ENCODE results near the gene ISL1.

The ISL1 gene

DNA sequence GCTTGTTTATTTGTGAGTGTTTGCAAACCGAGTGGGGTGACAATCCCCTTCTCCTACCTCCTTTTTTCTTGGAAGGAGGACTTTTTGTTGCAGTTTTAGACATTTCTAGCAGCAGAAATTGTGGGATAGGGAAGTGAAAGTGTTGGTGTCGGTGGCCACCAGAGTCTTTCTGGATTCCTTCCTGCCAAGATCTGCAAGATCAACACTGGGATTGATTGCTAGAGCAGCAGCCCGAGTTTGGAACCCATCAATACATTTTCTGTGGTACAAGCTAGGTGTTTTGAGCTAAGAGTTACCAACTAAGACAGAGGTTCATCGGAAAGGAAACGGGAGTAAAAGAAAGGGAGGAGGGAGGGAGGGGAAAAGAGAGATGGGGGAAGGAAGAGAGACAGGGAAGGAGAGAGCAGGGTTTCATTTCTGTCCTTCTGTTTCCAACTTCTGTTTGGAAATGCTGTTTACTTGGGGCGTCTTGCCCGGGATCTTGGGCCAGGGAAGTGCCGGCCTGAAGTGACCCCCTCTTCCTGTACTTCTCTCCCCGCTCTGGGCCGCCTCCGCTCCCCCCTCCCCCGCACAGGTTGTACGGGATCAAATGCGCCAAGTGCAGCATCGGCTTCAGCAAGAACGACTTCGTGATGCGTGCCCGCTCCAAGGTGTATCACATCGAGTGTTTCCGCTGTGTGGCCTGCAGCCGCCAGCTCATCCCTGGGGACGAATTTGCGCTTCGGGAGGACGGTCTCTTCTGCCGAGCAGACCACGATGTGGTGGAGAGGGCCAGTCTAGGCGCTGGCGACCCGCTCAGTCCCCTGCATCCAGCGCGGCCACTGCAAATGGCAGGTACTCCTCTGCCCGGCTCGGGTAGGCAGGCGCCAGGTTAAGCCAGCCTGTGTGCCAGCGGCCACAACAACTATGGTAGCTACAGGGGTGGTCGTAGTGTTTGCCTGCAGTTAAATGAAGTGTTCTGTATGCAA, 4.0 kb downstream of the ISL1 start:
- no peak for DNase-seq (ENCODE audit: low spot score)

DNA sequence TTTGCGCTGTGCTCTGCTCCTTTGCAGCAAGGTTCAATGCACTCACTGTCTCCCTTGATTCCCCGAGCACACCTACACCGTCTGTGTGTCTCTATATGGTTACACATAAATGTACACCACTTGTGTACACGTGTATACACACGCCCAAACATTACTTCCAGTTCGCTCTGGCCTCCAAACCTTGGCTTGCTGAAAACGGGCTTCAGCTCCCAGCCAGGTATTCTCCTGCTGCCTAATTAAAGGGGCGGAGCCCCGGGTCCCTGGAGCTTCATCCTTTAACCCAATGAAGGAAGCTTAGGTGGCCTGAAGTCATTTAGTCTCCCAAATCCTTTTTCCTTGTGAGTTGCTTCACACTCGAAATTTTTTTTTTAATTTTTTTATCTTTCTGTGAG, 4.6 kb downstream of the ISL1 start:
- DNase-seq (ENCODE audit: low spot score) = no peak

DNA sequence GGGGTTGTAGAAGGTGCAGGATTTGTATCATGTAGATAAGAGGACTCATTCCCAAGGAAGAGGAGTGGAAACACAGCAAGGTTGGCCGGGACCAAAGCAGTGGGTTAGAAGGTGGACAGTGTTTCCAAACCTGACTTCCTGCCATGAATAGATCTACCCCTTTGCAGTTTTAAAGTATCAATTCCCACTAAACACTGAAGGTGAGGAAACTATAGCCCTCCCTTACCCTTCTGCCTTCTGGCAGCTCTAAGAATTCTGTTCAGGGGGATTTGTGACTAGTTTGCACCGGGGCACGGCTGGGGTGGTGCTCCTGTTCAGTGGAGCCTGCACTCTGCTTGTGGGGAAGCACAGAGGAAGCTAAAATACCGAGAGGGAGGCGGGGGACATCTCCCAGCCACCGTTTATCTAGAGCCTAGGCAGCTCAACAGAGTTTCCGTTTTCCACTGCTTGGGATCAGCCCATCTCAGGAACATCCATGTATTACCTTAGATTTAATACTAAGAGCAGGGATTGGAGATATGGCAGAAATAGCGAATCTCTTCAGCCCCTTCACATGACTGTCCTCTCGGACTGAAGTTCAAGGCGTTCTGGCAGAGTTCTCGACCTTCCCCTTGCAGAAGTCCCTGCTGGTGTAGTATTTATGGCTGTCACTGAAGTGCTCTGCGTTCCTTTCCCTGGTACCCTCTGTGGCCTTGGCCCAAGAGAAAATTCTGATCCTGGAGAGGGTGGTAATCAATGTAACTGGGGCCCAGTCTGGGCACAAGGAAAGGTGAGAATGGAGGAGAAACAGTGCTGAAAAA, 5.4 kb downstream of the ISL1 start:
- DNase-seq (ENCODE audit: low spot score) = no peak

DNA sequence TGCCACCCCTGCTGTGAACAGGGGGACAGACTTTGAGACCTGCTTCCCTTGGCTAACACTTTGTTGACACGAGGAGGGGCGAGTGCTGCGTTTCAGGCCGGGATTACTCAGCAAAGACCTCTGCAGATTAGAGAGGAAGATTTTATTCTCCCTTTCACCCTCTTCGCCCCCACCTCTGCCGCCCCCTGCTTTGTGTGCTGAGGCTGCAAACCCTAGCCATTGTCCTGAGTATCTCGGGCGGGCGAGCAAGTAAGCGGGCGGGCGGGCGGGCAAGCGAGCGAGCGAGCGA, 6.0 kb downstream of the ISL1 start:
- DNase-seq (ENCODE audit: low spot score) = no peak

- no peak for DNase-seq (ENCODE audit: low spot score)
Measured at GRCh38 chr5:51389577-51390463, 6.6 kb downstream of the ISL1 start.

- DNase-seq (ENCODE audit: low spot score) = no peak
Measured at GRCh38 chr5:51391175-51391574, 7.9 kb downstream of the ISL1 start.

- DNase-seq (ENCODE audit: low spot score) = no peak
Measured at GRCh38 chr5:51392689-51393199, 9.5 kb downstream of the ISL1 start.

DNA sequence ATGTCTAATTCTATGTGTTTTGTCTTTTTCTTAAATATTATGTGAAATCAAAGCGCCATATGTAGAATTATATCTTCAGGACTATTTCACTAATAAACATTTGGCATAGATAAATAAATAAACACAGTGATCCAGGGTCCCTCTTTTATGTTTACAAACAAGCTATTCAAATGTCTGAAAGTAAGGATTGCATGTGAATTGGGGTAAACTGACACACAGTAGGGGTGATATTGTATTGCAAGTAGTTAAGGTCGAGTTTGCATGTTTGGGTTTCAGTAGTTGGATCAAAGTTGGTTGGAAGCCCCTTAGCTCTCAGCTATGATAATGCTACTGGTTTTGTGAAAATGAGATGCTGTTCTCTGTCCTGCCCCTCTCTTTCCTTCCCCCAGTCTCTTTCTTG, 11.4 kb downstream of the ISL1 start:
- DNase-seq (ENCODE audit: low spot score) = no peak

GRCh38 chr5:51395245-51395644, 12.0 kb downstream of the ISL1 start:
- DNase-seq (ENCODE audit: low spot score) = no peak

DNA sequence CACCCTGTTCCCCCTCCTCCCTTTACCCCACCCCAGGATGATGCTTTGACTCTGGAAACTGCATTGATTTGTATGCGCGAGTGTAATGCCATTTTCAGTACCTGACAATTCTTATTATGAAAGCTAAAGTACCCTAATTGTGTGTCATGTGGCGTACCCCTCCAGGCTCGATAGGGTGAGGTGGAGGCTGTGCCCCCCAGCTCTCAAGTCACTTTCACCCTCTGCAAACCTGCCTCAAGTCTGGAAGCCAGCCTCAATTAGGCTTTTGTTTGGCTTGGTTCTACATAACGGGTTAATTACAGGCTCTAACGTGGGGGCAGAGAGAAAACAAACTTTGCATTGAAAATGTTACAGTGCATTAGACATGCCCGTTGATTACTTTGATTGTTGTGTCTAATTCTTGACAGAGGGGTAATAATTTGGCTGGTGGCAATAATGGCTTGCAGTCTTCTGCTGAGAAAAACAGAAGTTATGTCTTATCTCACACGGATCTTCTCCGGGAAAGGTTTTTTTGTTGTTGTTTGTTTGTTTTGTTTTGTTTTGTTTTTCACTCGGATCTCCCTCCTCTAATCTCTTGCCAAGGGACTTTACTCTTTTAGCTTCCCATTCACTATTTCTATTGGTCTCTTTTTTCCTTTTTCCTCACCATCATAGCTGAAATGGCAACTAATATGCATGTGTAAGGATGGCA, 12.6 kb downstream of the ISL1 start:
- no peak for DNase-seq (ENCODE audit: low spot score)

DNA sequence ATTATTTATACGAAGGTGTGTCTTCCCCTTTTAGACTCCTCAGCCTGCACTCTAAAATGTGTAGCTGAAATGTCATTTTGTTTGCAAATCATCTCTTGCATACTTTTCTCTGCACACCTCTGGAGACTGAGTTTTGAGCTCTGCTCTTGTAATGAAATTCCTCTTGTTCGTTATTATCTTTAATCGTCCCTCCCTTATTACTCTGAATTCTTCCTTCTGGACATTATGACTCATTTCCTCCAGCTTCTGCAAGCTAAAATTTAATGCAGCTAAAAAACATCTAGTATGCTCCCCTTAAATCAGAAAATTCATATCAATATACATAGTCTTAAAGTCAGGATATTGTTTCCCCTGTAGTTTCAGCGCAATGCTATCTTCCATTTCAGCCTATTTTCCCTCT, 13.5 kb downstream of the ISL1 start:
- no peak for DNase-seq (ENCODE audit: low spot score)

DNA sequence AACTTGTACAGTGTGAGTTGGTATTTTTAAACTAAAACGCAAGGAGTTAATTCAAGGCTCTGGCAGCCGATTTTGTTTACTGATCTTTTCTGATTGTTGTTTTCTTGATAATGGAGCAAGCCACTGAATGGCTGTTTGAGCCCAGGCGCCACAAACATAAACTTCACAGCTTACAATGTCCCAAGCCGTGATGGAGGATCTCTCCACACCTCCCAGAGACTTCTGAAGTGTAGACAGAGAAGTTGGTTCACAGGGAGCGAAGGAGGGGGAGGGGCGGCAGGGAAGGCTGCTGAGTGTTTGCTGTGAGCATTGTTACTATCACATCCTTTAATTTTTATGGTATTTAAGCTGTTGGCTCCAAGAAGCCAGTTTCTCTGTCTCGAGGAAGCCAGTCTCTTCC, 14.7 kb downstream of the ISL1 start:
- no peak for DNase-seq (ENCODE audit: low spot score)

DNA sequence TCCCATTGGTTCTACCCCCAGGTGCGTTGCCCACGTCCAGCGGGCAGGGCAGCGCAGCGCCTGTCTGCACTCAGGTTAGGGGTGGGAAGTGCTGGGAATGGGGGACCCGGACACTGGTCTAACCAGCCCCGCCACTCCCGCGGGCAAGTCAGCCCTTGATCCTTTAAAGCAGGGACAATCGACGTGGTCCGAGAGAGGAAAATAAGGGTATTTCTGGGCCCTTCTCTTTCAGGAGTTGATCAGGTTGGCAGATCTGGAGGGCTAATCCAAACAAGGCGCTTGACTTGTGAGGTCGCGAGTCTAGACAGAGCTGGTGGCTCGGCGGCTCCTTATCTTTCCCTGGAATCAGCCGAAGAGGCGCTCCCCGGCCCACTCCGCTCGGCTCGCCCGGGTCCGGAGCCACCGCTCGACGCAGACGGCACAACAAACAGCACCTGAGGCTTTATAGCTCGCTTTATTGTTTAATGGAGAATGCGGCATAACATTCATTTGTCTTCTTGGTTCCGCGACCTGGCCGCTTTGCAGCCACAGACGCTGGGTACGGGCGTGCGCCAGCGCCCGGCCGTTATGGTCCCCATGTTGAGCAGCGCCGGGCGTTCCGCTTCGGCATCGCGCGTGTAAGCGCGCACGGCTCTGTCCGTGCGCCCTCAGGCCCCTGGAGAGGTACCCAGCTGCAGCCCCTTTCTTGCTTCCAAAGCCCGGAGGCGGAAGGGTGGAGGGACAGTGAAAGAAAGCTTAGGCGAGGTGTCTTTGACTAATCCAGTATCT, 15.8 kb downstream of the ISL1 start:
- DNase-seq (ENCODE audit: low spot score) = no peak

- DNase-seq (ENCODE audit: low spot score) = no peak
Measured at GRCh38 chr5:51399643-51400006, 16.4 kb downstream of the ISL1 start.

DNA sequence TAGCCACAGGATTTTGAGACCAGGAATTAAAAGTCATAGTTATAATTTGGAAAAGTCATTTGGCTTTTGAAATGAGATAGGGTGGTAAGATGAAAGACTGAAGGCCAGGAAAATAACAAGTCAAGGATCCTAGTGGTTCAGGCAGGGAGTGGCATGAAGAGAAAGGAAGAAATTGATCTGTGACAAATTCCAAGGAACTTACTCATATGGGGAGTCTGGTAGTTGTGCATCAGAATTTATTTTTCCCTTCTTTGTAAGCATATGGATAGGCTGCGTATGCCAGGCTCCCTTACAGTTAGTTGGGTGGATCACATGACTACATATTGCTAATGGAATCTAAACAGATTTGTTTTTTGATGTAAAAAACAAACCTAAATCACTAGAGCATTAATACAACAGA, 21.0 kb downstream of the ISL1 start:
- DNase-seq (ENCODE audit: low spot score) = no peak

DNA sequence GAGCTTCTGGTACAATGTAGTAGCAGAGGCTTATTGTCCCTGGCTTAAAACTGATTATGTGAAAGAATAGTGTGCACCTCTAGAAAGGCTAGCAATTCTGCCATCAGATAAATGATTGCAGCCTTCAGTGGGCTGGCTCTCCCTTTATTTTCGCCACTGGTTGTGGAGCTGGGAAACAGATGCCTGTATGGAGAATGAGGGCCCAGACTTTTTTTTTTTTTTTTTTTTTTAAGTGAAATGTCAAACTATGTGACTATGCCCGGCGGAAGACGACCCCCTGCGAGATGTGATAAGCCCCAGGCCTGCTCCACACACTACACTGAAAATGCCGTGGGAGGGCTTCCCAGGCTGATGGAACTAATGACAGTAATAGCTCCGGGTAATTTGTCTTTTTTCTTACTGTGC, 28.7 kb downstream of the ISL1 start:
- no peak for DNase-seq (ENCODE audit: low spot score)

GRCh38 chr5:51414516-51414915, 31.3 kb downstream of the ISL1 start:
- DNase-seq (ENCODE audit: low spot score) = no peak

DNA sequence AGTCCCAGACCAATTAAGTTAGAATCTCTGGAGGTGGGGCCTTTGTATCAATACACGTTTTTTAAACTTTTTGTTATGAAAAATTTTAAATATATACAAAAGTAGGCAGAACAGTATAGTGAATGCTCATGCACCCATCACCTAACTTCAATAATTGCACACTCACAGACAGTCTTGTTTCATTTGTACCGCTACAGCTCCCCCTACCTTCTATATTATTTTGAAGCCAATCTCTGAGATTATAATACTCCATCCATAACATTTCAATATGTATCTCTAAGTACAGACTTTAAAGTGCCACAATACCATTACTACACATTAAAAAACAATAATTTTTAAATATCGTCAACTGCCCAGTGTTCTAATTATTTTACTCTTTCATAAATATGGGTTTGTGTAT, 32.9 kb downstream of the ISL1 start:
- DNase-seq (ENCODE audit: low spot score) = no peak

GRCh38 chr5:51433052-51433710, 49.9 kb downstream of the ISL1 start:
- no peak for DNase-seq (ENCODE audit: low spot score)

DNA sequence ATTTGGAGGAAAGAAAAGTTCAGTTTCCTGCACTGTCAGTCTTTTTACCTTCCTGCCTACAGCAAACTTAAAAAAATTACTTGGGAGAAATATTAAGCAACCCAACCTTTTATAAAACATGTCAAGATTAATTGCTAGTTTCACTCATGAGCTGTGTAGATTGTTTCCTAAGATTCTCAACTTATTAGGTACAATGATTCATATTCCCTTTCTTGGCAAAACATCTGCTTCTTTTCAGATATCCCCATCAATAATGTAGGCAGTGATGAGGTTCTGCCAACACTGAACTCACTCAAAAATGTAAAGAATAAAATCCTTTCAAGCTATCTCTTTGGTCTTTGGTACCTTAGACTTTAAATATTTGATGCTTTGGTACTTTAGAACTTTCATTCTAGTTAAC, 56.0 kb downstream of the ISL1 start:
- no peak for DNase-seq (ENCODE audit: low spot score)
